Measurements from ENCODE around the gene USP32.
"Not testable (repeated sequence)": the region's sequence is repeated elsewhere in the genome, so short reads cannot be mapped to it uniquely, and the experiment has no call there.

USP32 gene

DNA sequence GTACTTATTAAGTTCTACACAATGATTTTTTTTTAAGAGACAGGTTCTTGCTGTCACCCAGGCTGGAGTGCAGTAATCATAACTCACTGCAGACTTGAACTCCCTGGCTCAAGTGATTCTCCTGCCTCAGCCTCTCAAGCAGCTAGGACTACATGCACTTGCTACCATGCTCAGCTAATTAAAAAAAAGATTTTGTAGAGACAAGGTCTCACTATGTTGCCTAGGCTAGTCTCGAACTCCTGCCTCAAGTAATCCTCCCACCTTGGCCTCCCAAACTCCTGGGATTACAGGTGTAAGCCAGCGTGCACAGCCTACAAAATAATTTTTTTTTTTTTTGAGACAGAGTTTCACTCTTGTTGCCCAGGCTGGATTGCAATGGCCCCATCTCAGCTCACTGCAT lies 22.2 kb downstream of the USP32 start:
- DNase-seq = no peak

DNA sequence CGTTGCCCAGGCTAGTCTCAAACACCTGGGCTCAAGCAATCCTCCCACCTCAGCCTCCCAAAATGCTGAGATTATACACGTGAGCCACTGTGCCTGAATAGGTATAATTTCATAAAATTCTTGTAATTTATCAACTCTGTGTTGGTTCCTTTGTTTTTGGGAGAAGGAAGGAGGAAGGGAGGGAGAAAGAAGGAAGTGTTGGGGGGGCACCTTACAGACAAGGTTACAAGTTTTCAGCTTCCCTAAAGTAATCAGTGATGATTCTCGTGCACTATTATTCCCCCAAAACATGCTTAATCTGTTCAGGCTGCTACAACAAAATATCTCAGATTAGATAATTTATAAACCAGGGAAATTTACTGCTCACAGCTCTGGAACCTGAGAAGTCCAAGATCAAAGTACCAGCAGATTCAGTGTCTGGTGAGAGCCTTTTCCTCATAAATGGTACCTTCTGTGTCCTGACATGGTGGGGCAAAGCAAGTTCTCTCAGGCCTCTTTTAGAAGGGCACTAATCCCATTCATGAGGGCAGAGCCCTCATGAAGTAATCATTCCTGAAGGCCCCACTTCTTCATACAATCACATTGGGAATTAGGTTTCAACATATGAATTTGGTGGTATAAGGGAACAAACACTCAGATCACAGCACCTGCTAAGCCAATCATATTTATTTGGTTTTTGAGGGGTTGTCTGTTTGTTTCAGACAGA lies 28.1 kb downstream of the USP32 start:
- DNase-seq = no peak

GRCh38 chr17:60362329-60362728 lies 29.6 kb downstream of the USP32 start:
- DNase-seq = no peak

- DNase-seq = peak; percentile 90
Measured at GRCh38 chr17:60361889-60362288, 30.0 kb downstream of the USP32 start.

DNA sequence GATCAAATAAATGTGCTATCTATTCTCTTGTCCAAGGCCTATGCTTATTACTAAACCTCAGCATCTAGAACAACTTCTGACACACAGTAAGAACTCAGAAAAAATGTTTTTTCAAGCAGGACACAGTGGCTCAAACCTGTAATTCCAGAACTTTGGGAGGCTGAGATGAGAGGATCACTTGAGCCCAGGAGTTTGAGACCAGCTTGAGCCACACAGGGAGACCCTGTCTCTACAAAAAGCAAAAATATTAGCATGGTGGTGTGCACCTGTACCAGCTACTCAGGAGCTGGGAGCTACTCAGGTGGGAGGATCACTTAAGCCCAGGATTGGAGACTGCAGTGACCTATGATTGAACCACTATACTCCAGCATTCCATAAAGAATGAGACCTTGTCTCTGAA lies 32.5 kb downstream of the USP32 start:
- DNase-seq = no peak

DNA sequence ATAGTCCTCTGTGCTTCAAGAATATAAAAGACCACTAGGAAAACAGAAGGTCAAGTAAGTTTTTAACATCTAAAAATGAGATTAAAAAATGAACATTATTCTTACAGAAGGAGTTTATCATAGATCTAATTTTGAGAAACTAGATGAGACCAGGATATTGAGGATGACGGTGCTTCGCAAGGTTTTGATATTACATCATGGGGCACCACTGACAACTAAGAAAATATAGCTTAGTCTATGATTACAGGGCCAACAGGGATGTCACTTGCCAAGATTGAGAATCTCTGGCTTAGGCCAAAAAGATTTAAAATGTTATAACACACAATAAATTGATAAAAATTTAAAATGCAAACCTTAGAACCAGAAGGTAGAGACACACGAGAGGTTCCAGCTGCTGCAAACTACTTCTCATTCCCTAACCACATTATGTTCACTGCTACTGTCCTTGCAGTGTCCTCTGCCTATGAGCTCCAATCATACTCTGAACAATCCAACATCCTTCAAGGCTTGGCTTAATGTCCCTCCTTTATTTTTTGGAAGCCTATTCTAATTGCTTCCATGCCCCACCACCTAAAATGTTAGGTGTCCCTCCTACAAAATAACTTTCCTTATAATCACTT lies 33.2 kb downstream of the USP32 start:
- no peak for DNase-seq

- DNase-seq = no peak
Measured at GRCh38 chr17:60356940-60357339, 35.0 kb downstream of the USP32 start.

- DNase-seq = peak; percentile 57
Measured at GRCh38 chr17:60355663-60356594, 36.0 kb downstream of the USP32 start.

DNA sequence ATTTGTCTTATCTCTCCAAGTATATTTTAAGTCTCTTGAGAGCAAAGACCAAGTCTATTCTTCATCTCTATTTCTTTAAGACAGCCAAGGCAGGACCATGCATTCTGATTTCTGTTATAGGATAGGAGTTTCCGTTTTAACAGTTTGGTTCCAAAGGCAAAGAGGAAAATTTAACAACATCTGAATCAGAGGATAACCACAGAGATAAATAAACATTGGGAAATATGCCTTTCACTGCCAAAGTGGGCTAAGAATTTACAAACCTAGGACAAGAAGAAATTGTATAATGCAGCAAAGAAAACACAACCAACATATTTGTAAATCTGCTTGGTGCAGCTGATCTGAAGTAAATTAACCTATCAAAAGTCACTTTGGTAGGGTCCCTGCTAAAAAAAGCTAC lies 37.7 kb downstream of the USP32 start:
- no peak for DNase-seq

GRCh38 chr17:60353773-60354172 lies 38.2 kb downstream of the USP32 start:
- no peak for DNase-seq

DNA sequence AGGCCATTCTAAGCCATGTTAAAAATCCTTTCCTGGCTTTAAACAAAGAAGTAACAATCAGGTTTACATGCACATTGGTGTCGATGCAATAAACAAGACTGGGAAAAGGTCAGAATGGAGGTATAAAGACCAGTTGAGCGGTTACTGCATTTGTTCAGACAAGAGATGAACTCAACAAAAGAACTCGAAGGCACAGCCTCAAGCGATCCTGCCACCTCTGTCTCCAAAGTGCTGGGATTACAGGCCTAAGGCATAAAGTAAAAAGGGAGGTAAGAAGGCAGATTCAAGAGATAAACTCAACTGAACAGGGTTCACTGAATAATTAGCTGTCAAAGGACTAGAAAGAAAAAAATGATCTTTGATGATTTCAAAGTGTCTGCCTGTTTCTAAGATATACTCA lies 39.4 kb downstream of the USP32 start:
- no peak for DNase-seq

DNA sequence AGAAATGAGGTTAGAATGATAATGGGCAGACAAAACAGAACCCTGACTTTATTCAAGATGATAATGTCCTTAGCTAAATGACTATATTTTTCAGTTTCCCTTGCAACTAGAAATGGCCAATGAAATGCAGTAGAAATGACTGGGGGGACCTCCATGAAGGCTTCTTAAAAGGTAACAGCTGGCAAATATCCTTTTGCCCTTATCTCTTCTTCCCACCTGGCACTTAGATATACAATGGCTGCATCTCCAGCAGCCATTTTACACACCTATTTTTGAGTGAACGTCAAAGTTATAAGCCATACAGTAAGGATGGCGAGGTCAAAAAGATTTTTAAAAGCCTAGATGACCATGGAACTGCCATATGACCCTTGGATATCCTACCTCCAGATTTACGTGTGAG lies 39.9 kb downstream of the USP32 start:
- no peak for DNase-seq

DNA sequence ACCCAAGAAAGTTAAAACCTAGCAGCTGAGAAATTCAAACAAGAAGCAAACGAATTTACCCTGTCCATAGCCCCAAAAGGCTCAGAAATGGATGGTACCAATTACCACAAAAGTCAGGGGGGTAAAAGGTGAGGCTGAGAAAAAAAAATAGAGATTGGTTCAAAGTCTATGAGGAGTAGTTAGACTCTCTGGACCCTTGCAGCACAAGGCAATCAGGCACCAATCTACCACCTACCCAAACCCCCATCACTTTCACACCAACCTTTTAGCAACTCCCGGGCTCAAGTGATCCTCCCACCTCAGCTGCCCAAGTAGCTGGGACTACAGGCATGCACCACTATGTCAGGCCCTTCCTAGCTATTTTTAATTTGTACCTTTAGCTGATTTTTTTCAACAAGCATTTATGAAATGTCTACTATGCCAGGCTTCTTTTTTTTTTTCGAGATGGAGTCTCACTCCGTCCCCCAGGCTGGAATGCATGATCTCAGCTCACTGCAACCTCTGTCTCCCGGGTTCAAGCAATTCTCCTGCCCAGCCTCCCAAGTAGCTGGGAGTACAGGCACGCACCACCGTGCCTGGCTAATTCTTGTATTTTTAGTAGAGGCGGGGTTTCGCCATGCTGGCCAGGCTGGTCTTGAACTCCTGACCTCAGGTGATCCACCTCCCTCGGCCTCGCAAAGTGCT lies 40.8 kb downstream of the USP32 start:
- DNase-seq = no peak

DNA sequence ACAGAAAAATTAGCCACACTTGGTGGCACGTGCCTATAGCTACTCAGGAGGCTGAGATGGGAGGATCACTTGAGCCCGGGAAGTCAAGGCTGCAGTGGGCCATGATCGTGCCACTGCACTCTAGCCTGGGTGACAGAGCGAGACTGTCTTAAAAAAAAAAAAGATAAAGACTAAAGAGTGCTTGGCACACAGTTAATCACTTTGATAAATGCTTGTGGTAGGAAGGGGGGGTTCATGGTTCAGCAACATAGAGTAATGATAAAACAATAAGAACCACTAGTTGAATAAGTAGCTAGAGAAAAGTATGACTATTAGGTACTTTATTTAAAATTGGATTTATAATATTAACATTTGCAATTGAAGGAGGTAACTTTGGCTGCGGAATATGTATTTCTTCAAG lies 43.3 kb downstream of the USP32 start:
- DNase-seq = no peak

- no peak for DNase-seq
Measured at GRCh38 chr17:60345233-60345632, 46.7 kb downstream of the USP32 start.

GRCh38 chr17:60342492-60342891 lies 49.4 kb downstream of the USP32 start:
- not testable (repeated sequence) for DNase-seq

- no peak for DNase-seq
Measured at GRCh38 chr17:60335289-60335688, 56.6 kb downstream of the USP32 start.

DNA sequence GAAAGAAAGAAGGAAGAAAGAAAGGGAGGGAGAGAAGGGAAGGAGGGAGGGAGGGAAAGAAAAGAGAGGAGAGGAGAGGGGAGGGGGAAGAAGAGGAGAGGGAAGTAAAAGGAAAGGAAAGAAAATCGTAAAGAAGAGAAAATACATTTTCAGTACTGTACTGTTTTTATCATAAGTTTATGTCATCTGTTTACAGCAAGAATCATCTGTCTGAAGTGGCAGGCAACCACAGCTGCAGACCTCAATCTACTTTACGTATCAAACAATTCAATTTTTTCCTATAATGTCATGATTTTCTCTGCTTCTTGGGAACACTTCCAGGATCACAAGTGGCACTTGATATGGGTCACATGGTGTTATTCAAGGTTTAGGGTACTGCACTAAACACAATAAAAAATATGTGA lies 58.3 kb downstream of the USP32 start:
- DNase-seq = no peak

DNA sequence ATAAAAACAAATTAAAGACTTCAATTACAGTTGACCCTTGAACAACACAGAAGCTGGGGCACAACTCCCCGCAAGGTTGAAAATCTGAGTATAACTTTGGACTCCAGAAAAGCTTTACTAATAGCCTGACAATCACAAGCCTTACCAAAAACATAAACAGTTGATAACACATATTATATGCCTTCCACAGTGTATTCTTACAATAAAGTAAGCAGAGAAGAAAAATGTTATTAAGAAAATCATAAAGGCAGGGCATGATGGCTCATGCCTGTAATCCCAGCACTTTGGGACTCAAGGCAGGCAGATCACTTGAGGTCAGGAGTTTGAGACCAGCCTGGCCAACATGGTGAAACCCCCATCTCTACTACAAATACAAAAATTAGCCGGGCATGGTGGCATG lies 58.9 kb downstream of the USP32 start:
- DNase-seq = not testable (repeated sequence)

GRCh38 chr17:60332574-60332973 lies 59.4 kb downstream of the USP32 start:
- DNase-seq = no peak

DNA sequence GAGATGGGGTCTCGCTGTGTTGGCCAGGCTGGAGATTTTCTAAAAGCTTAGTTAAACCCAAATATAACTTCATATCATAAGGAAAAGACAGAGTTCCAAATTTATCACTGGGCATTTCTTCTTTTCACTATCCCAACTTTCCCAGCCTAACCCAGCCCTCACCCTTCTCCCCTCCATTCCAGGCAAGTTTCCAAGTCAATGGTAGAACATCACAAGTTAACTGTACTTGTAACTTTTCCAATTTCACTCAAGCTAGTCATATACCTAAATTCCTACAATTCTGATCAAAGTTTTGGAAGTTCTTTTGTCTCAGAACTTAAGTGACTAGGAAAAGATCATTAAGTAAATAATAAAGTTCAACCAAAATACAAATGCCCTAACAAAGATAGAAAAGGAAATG lies 61.2 kb downstream of the USP32 start:
- DNase-seq = no peak

GRCh38 chr17:60328679-60329078 lies 63.3 kb downstream of the USP32 start:
- DNase-seq = no peak

DNA sequence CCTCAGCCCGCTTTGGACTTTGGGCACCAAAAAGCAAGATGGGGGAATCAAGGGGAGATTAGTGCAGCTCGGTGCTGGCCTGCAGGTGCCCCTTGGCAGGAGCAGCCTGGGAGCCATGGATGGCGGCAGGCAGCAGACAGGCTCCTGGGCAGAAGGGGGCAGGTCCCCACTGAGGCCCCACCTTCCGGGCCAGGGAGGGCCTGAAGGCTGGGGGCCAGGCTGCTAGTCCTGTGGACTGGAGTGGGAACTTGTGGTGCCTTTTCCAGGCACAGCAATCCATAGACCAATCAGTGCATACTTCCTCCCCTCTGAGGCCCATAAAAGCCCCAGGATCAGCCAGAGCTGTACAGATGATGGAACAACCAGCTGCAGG lies 64.0 kb downstream of the USP32 start:
- no peak for DNase-seq
